Activated CD8-positive, alpha-beta memory T cell treated with anti-CD3 and anti-CD28 coated beads, Interleukin-2, amount 50 U/mL, for 4 hours (primary cell): ENCODE measurements around the gene FGF14.
"Not testable (repeated sequence)": the region's sequence is repeated elsewhere in the genome, so short reads cannot be mapped to it uniquely, and the experiment has no call there.

Experiments
- DNase-seq: peaks from one replicate; pipeline ENCODE4 v3.0.0-alpha.2; 2020

The FGF14 gene

DNA sequence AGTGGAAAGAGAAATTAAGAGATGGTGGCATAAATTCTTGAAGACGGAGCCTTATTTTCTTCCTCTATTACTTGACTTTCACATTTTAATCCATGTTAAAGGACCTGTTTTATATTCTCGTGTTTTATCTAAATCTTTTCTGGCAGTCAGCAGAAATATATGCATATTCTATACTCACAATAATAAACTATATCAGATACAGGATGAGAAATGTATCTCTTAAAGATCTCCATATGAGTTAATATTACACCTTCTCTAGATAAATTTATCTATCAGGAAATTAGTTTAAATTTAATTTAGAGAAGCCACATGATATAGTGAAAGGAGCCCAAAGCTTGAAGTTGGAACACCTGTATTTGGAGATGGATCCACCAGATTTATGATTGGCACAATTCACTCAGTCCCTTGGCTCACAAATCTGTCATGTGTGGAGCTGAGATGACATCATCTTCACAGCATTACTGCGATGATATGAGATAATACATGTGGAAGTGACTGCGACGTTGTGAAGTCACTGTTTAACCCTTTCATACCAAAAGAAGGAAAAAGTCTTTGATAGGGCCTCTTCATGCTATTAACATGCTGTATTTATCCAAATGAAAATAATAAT is 216.4 kb downstream of the FGF14 start:
- DNase-seq = no peak

DNA sequence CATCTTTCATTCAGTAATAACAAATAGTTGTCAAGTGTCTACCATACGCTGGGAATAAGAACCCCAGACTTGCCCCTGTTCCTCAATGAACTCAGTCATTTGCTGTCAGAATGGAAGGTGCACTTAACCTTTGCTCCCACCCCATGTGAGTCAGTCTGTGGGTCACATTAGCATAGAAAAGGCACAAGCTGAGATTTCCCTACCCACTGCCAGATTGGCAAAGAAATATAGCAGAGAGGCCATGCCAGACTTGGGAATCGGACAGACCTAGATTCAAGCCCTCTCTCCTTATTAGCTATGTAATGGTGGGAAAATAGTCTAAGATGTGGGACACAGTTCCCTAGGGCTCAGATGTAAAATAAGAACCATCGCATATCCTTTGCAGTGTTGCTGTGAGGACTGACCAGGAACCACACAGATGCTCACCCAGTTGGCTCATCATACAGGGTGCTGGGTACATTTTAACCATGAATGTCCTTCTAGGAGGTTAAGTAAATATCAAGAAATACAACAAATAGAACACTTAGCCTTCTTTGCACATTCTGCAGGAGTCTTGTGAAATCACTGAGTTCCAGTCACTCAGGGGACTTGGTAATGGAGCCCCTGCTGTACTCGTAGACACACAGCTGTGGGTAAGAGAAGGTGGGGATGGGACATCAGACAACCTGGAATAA is 218.2 kb downstream of the FGF14 start:
- no peak for DNase-seq

GRCh38 chr13:102182170-102182569 is 219.7 kb downstream of the FGF14 start:
- no peak for DNase-seq

DNA sequence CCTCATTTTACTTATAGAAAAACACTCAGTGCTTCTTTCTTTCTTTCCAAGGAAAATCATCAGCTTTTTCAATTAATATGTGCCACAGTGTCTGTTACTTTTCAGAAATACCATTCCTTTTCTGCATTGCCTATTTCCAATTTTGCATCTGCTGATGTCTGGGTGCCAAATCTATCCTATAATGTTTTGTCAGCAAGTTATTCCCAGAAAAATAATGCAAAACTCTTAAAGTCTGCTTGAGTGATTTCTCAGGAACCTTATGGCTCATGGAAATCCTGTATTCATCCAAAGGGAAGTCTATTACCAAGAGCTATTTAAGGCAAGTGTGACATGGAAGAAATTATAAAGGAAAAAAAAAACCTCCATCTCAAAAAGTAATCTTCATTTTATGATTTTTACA is 224.4 kb downstream of the FGF14 start:
- DNase-seq = no peak

DNA sequence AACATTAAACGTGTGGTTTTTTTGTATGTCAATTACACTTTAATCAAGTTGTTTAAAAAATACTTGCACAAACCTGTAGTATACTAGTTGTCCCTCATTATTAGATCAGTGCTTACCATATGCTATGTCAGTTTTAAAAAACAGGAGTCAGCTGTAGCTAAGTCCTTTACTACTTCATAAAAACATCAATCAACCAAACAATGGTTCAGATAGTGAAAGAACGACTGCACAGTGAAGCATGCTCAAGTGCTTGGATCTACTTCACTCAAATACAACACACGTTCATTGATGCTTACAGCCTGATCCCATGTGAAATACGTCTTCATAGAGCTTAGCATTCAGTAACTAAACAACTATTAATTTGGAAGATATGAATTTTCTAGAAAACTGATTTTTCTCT is 225.0 kb downstream of the FGF14 start:
- no peak for DNase-seq

DNA sequence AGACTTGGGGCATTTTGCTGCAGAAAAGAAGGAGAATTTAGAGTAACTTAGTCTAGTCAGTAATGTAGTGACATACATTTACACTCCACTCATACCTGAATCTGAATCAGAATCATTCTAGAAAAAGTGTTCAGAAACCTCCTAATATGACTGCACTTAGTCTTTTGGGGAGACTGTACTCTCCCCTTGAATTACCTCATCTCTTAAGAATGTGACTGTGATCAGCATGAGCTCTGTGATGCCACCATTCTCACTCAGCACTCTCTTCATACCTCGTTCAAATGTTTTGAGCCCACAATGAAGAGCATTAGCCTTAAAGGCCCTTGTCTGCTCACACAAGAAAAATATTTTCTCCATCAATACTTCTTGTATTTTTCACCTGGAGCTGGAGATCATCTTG is 229.4 kb downstream of the FGF14 start:
- no peak for DNase-seq

DNA sequence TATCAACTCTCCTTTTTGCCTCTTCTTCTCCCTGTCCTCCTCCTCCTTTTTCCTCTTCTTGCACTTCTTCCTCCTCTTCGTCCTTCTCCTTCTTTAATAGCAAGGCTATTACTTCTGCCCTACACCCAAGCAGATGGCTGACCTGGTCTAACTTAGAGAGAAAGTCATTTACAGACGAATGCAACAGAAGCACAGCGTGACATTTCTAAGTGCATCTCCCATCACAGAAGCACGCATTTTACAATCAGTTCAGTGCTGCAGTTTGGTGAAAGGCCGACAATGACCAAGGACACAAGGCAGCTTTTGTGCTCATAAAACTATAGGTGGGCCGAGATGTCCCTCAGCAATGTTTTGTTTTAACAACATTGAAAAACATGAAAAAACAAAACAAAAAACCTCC is 231.5 kb downstream of the FGF14 start:
- no peak for DNase-seq

DNA sequence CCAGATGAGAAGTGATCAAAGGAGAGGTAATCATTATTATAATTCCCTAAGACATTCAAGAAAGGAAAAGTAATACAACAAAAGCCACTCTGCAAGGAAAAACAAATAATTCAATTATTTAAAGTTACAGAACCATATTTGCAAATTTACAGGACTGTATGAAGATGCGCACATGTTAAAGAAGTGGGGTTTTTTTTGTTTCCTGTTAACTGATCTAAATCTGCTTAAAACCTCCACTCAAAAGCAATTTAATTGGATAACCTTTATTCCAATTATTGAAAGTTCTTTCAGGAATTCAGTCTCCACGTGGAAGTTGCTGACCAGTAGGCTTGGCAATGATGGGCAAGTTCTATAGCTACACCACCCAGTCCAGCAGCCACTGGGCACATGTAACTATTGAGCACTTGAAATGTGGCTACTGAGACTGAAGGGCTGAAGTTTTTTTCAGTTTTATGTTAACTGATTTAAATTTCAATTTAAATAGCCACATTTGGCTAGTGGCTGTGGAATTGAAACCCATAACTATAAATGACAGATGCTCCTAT is 232.3 kb downstream of the FGF14 start:
- DNase-seq = no peak

DNA sequence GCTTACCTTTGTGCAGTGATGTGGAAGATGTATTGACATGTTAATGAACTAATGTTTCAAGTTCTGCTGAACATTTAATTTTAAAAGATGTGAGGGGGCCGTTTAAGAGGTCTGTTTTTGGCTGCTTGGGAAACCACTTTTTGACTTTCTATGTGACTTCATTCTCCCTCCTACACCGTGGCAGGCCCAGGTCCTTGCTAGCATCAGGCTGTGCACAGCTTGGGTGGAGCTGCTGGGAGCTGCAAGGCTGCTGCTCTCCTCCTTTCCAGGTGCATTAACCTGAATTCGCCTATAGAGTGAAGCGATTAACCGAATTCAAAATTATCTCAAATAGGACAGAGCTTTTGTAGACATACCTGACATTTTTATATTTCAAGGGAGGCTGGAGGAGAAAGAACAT is 249.1 kb downstream of the FGF14 start:
- DNase-seq = no peak

DNA sequence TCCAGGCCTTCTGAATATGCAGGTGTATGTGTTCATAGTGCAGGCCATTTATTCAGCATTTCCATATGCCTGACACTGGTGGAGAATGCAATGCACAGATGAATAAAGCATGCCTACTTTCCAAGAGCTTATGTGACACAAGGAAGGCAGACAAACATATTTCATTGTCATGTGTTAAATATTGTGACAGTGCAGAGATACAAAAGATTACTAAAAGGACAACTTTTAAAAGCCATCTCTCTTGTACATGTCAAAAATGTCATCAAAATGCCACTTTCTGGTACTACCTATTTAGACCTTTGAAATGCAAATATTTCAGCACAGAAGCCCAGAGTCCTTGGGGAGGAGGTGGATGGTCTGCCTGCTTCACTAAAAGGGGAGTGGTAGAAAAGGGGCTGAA is 254.5 kb downstream of the FGF14 start:
- DNase-seq = no peak

- DNase-seq = no peak
Measured at GRCh38 chr13:102145750-102146149, 256.1 kb downstream of the FGF14 start.

DNA sequence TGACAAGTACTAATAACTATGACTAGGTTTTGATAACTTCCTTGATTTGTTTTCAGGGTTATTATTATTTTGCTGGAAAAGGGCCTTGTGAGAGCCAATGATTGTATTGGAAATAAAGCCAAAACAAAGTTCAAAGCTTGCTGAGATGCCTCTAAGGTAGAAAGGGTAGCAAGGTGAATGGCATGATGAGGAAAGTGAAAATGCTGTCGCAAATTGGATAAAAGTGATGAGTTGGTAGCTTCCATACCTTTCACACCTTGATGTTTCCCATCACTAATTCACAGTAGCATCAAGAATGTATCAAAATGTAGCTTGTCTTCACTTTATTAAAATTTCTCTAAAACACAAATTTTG is 259.4 kb downstream of the FGF14 start:
- DNase-seq = no peak

- DNase-seq = no peak
Measured at GRCh38 chr13:102141625-102142472, 260.0 kb downstream of the FGF14 start.

- DNase-seq = no peak
Measured at GRCh38 chr13:102139626-102140025, 262.2 kb downstream of the FGF14 start.

- DNase-seq = no peak
Measured at GRCh38 chr13:102138635-102139190, 263.1 kb downstream of the FGF14 start.

DNA sequence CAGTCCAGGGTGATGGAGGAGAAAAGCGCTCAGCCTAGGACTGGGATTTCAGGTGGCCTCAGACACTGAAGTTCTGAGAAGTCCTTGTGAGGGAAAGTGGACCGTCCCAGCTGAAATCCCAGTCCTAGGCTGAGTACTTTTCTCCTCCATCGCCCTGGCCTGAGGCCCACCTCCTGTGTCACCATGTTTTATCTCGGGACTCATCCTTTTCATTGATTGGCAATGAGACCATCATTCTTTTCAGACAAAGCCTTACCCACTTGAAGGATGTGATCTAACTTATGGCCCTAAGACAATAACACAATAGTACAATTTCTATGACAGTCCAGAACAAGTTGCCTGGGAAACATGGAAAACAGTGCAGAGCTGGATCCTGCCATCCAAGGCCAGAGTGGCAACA is 263.9 kb downstream of the FGF14 start:
- DNase-seq = not testable (repeated sequence)

- DNase-seq = no peak
Measured at GRCh38 chr13:102136735-102137296, 265.0 kb downstream of the FGF14 start.

GRCh38 chr13:102132777-102133295 is 269.0 kb downstream of the FGF14 start:
- no peak for DNase-seq

DNA sequence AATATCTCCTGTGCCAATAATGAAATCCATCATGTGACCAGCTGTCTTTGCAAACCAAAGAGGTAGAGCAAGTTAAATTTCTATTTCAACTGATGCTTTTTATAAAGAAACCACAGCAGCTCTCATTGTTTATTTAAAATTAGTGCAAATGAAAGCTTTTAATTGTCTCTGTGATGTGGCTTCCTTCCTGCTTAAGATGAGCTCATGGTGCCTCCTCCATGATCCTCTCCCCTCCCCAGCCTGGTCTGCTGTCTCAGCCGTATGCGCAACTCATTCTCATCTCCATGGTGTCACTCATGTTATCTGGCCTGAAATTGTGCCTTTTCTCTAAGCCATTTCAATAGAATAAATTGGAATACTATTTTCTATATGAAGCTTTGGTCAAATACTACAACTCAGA is 270.6 kb downstream of the FGF14 start:
- DNase-seq = no peak

- no peak for DNase-seq
Measured at GRCh38 chr13:102128216-102128810, 273.5 kb downstream of the FGF14 start.

DNA sequence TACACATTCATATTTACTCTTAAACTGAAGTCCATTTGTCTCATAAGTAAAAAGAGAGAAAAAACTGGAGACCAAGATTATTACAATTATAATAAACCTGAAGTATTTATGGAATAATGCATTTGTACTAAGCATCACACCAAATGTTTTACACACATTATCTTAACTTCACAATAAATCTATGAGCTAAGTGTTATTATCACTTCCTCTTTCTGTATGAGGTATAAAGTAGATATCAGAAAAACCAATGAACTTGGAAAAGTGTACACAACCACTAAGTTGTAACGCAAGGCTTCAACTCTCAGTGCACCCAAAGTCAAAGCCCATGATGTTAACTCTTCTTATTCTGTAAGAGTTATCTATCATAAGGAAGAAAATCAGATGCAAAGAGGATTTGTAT is 274.7 kb downstream of the FGF14 start:
- no peak for DNase-seq

DNA sequence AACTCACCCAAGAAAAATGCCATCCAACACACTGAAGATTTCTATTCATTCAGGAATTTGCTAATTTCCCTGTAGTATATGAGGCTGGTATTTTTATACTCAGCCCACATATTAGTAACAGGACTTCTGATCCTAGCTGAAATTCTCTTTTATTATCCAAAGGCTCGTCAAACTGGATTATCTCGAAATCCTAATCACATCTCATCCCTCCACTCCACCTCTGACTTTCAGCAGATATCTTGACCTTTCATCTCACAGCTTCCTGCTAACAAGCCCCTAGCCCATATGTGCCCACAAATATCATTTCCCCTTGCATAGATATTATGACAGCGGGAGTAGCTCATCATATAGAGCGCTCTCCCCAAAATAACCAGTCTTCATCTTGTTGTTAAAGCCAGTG is 279.7 kb downstream of the FGF14 start:
- no peak for DNase-seq
